ENCODE measurements around the gene GIMAP7.

Gene GIMAP7

GRCh38 chr7:150565239-150565638 lies 50.6 kb downstream of the GIMAP7 start:
- no peak for TF ChIP-seq CTCF (conservative IDR thresholded peaks at IDR 0.05)
- no peak overlapping the region for H3K27ac ChIP-seq

GRCh38 chr7:150566123-150566522 lies 51.5 kb downstream of the GIMAP7 start:
- no peak for TF ChIP-seq CTCF (conservative IDR thresholded peaks at IDR 0.05)

GRCh38 chr7:150566572-150566971 lies 51.9 kb downstream of the GIMAP7 start:
- no peak overlapping the region for H3K27ac ChIP-seq
- no peak for TF ChIP-seq CTCF (conservative IDR thresholded peaks at IDR 0.05)

More at GRCh38 chr7:150566123-150566522, 51.5 kb downstream of the GIMAP7 start:
- no peak overlapping the region for H3K27ac ChIP-seq

GRCh38 chr7:150567169-150567568 lies 52.5 kb downstream of the GIMAP7 start, which contains the start of gene GIMAP4:
Gene GIMAP4 (plus strand): TSS chr7:150567390. CDS start chr7:150569902, 2,512 bp downstream.
- no peak within 1 kb of the TSS for H3K27ac ChIP-seq
- TF ChIP-seq CTCF (conservative IDR thresholded peaks at IDR 0.05) = no peak

GRCh38 chr7:150567871-150568301 lies 53.2 kb downstream of the GIMAP7 start:
- H3K27ac ChIP-seq = no peak overlapping the region
- no peak for TF ChIP-seq CTCF (conservative IDR thresholded peaks at IDR 0.05)

- TF ChIP-seq CTCF (conservative IDR thresholded peaks at IDR 0.05) = no peak
- no peak overlapping the region for H3K27ac ChIP-seq
Measured at GRCh38 chr7:150568714-150569113, 54.0 kb downstream of the GIMAP7 start.

GRCh38 chr7:150569245-150569955 lies 54.7 kb downstream of the GIMAP7 start:
- no peak for TF ChIP-seq CTCF (conservative IDR thresholded peaks at IDR 0.05)
- no peak overlapping the region for H3K27ac ChIP-seq
